HuH-7.5 (cell line): ENCODE measurements around the gene ZNF595.
"Not testable (repeated sequence)": the region's sequence is repeated elsewhere in the genome, so short reads cannot be mapped to it uniquely, and the experiment has no call there.

Source experiments
- DNase-seq: peaks from one replicate; pipeline ENCODE4 v3.0.0; 2011; ENCODE audit warnings: low spot score

Gene ZNF595

DNA sequence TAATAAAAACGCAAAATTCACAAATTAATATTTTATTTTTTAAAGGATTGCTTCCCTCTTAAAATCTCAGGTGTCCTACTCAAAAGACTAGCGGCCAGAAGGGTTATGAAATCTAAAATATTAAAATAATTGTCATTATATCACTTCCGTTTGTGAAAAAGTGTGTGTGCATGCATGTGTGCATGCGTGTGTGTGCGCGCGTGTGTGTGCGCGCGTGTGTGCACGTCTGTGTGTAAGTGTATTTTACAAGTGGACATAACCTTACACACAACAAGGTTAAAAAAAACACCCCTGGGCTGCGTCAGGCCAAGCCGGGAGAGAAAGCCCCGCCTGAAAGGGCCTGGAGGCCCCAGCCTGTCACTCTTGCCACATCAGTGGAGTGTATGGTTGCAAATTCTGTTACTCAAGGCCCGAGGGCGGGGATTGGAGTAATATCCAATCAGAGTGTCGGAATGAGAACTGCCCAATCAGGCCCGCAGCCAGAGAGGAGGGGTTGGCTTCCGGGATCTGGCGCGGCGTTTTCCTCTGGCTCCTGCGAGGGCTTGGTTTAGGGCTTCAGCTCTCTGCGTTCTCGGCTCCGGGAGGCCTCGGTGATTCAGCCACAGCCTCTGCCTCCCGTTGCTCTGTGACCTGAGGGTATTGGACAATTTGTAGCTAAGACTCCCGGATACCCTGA is at the start of gene ZNF595:
ZNF595 (plus strand) TSS at position 518 of the 676 bp plus-strand sequence. CDS start 168 bp downstream, outside the sequence.
- not testable (repeated sequence) for DNase-seq

GRCh38 chr4:9937-10870 is 42.9 kb upstream of the ZNF595 start:
- DNase-seq = peak; percentile 2

DNA sequence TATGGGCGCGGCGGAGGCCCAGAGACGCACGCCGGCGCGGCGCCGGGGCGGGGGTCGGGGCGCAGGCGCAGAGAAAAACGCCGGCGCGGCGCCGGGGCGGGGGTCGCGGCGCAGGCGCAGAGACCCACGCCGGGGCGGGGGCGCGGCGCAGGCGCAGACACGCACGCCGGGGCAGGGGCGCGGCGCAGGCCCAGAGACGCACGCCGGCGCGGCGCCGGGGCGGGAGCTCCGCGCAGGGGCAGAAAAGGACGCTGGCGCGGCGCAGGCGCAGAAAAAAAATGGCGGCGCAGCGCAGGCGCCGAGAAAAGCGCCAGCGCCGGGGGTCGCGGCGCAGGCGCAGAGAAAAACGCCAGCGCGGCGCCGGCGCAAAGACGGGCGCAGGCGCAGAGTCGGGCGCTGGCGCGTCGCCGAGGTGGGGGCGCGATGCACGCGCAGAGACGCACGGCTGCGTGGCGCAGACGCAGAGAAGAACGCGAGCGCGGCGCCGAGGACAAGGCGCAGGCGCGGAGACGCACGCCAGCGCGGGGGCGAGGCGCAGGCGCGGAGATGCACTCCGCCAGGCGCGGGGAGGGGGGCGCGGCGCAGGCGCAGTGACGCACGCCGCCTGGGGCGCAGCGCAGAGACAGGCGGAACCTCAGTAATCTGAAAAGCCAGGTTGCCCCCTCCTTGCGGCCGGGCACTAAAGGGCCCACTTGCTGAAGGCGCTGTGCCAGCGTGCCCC is 41.9 kb upstream of the ZNF595 start:
- DNase-seq = not testable (repeated sequence)

GRCh38 chr4:11816-12417 is 41.2 kb upstream of the ZNF595 start:
- not testable (repeated sequence) for DNase-seq

DNA sequence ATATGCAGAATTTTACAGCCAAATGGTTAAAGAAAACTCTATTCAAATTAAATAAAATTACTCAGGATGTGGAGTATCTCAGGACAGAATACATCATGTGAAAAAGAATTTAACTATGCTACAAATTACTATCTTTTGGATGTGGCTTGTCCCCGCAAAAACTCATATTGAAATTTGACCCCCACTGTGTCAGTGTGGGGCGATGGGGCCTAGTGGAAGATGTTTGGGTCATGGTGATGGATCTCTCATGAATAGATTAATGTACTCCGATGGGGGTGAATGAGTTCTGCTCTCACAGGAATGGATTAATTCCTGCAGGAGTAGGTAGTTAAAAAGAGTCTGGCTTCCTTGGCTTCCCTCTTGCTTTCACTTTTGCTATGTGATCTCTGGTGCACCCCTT is 35.0 kb upstream of the ZNF595 start:
- not testable (repeated sequence) for DNase-seq

GRCh38 chr4:18589-18988 is 34.5 kb upstream of the ZNF595 start:
- DNase-seq = not testable (repeated sequence)

DNA sequence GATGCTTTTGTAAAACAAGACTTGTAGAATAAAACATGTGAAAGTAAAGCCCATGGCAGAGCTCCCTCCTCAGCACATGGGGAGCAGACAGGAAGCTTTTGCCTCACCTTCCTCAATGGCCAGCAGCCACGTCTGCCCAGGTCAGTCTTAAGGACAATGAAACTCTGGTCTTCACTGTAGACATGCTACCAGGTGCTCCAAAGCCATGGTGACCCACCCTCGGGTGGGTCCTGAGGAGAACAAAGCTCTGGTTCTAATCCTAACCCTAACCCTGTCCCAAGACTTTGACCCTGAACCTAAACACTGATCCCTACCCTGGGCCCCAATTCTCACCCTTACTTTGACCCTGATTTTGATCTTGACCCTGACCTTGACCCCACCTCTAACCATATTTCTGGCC is 30.2 kb upstream of the ZNF595 start:
- not testable (repeated sequence) for DNase-seq

- not testable (repeated sequence) for DNase-seq
These were observed 28.8 kb upstream of the ZNF595 start for GRCh38 chr4:24359-24758.

DNA sequence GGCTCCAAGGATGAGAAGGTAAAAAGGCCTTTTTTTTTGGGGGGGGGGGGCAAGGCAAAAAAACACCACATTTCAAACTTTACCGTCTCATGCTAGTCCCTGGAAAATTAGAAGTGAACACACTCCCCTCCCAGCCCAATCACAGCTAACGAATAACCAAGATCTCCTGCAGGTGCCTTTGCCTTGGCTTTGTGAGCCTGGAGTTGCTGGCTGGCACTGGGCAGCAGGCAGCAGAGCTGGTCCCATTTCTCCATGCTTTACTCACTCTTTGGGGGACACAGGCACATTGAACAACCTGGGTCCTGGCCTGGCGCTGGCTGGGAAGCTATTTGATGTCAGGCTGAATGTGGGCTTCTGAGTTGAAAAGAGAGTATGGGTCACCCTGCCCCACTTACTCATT is 25.6 kb upstream of the ZNF595 start:
- DNase-seq = not testable (repeated sequence)

GRCh38 chr4:28767-29542 is 24.2 kb upstream of the ZNF595 start:
- DNase-seq = not testable (repeated sequence)

GRCh38 chr4:33314-33713 is 19.8 kb upstream of the ZNF595 start:
- not testable (repeated sequence) for DNase-seq

DNA sequence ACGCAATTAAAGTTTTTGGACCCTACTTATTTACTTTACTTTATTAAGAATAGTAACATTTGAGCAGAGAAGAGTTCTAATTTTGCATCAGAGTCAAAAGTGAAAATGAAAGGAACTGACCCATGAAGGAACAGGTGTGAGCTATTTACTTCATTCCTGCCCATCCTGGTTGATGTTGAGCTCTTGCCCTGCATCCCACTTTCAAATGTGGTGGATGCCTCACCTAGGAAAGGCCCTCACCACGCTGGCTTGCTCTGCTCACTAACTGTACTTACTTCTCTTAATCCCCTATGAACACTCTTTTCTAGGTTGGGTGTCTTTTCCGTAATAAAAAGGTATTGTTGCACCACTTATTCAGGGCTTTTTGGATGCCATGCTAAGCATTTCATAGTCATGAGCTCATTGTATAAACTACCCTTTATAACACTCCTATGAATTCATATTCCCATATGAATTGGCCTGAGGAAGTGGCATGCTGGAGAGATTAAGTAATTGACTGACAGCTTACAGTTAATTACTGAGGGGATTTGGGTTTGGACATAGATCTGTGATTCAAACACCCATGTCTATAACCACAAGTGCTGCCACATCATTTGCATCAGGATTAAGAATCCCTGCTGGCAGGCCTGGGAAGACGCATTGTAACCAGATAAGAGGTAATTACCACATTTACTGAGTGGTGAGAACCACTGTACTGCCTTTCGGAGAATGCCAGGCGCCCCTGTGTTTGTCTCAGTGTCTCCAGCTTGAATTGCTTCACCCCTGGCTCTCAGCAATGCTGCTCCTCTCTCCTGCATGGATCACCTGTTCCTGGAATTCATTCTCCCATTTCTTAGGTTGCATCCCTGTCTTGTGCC is 16.3 kb upstream of the ZNF595 start:
- not testable (repeated sequence) for DNase-seq

- not testable (repeated sequence) for DNase-seq
These were observed 14.9 kb upstream of the ZNF595 start for GRCh38 chr4:38202-38601.

DNA sequence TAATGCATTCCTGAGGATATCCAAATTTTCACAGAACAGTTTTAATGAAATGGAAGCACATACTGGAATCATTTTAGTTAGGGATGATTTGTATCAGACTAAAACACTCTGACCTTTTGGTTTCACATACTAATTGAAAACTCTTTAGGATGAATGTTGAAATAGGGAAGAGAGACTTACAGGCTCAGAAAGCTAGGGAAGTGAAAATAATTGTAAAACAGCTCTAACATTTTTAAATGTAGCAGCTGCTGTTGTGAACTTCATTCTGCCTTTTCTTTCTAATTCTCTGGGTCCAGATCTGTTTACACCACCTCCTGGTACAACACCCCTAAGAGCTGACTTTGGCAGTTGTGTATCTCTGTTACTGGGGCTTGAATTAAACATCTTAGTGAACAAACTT is 9.7 kb upstream of the ZNF595 start:
- DNase-seq = not testable (repeated sequence)

DNA sequence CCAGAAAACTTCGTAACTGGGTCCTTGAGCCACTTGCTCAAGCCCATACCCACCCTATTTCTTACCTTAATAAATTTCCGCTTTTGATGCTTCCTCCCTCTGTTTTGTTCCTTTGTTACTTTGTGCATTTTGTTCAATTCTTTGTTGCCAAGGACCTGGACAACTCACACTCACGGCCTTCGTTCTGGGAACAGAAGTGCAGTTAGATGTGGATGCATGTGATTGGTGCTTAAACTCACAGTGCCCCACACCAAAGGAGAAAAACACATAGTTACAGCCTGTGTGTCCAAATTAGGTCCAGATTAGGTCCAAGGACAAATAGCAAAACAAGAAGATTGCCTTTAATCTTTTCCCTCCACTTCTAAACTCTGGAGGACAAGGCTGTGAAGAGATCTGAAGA is 1.9 kb upstream of the ZNF595 start:
- not testable (repeated sequence) for DNase-seq

- DNase-seq = not testable (repeated sequence)
These were observed 1.4 kb upstream of the ZNF595 start for GRCh38 chr4:51655-52277.

DNA sequence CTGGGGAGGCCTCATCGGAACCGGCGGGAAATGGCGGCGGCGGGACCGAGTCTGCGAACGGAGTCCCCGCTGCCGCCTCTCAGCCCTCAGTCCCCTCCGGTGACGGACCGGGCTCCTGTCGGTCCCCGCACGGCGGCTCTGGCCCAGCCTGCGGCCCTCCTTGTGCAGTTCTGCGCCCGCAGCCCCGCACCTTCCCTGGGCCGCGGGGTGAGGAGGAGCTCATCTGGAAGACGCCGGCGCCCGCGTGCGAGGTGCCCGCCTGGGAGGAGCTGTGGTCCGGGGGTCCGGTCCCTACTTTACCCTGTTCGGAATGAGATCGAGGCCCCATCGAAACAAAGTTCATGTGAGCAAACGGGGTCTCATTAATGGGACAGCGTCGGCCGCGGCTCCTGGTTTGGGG is 400 bp downstream of the ZNF595 start:
- not testable (repeated sequence) for DNase-seq

DNA sequence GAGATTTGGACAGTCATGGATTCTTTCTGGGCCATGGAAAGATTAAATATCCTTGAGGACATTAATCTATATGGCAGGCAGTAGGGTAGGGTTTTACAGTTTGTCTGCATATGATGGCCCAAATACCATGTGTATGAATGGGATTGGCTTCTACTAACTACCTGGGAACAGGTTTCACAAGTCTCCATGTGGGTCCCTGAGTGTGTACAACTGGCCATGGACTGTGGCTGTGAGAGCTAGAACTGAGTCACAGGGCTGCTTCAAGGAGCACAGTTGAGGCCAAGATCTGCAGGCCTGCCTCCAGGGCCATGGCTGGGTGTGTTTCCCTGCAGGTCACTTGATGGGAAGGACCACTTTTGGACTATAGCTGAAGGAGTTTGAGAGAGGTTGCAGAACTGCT is 11.6 kb downstream of the ZNF595 start:
- not testable (repeated sequence) for DNase-seq

- no peak for DNase-seq
These were observed 18.7 kb downstream of the ZNF595 start for GRCh38 chr4:71830-72229.

DNA sequence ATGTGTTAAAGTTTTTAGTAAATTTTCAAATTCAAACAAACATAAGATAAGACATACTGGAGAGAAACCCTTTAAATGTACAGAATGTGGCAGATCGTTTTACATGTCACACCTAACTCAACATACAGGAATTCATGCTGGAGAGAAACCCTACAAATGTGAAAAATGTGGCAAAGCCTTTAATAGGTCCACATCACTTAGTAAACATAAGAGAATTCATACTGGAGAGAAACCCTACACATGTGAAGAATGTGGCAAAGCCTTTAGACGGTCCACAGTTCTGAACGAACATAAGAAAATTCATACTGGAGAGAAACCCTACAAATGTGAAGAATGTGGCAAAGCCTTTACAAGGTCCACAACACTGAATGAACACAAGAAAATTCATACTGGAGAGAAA is 32.8 kb downstream of the ZNF595 start:
- DNase-seq = no peak
